IPS-18c (cell line): ENCODE data around the gene CDAN1.

Source experiments
- H3K4me3 ChIP-seq: 2 replicates; pipeline ENCODE4 v1.7.0; 2013; ENCODE audit warnings: low read depth, mild to moderate bottlenecking, low read length, moderate library complexity; ENCODE audit not compliant: insufficient read depth
- H3K9me3 ChIP-seq: one replicate; pipeline ENCODE4 v1.6.1; 2013; ENCODE audit warnings: mild to moderate bottlenecking, low read length, moderate library complexity; ENCODE audit not compliant: control insufficient read depth, insufficient read depth

The CDAN1 gene

GRCh38 chr15:42723068-42723467, 13.9 kb downstream of the CDAN1 start:
- Histone ChIP-seq H3K4me3 (no peak overlapping the region), H3K9me3 (no peaks in the 10 kb centered on the region)

DNA sequence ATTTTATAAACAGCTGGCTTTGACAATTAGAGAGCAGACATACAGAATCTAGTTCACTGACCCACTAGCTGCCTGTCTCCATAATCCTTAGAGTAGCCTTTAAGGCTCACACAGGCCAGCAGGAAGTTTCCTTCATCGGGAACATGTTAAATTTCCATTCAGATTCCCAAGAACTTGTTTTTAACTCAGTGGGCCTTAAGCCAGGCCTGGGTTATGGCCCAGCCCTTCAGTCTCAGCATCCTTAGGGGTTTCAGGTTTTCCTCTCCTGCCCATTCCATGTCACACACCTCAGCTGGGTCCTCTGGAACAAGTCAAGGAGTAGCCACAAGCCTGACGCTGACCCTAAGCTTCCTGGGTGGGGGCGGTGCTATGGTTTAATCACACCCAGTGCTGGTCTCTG, 15.0 kb downstream of the CDAN1 start:
- Histone ChIP-seq H3K4me3 (no peak overlapping the region), H3K9me3 (no peaks in the 10 kb centered on the region)

GRCh38 chr15:42721016-42721415, 15.9 kb downstream of the CDAN1 start:
- no peaks in the 10 kb centered on the region for H3K9me3 ChIP-seq
- no peak overlapping the region for H3K4me3 ChIP-seq

DNA sequence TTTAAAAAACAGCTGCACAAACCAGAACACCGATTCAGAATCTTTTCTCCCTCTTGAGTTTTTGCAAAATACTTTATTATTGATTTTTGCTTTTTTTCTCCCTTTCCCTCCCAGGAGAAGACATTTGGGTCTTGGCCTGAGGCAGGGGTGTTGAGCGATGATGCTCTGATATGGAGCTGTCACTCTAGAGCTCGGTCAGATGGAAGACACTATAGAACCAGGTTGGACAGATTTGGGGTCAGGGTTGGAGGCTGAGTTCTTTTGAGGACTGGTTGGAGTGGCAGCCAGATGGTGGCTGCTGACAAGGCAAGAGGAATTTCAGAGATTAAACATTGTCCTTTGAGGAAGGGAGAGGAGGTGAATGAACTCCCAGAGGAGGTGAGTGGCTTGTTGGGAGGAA, 16.9 kb downstream of the CDAN1 start:
- Histone ChIP-seq H3K9me3 (no peaks in the 10 kb centered on the region), H3K4me3 (no peak overlapping the region)

DNA sequence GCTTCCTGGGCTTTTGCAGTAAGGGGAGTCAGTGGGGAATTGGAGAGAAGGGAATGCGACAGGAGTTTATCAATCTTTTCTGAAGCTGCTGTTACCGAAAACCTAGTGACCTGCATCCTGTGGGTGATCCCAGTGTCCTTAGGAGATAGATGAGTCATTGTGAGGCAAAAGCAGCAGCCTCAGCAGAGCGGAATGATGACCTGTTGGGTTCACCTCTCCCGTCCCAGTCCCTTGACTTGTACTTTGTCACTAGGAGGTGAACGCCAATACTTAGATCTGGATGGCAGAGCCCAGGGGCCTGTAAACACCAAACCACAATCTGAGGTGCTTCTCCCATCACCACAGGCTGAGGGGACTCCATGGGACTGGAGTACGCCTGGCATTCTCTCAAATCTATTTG, 17.9 kb downstream of the CDAN1 start:
- Histone ChIP-seq H3K4me3 (no peak overlapping the region), H3K9me3 (no peaks in the 10 kb centered on the region)

GRCh38 chr15:42716626-42717025, 20.3 kb downstream of the CDAN1 start:
- H3K9me3 ChIP-seq, result no peaks in the 10 kb centered on the region
- no peak overlapping the region for H3K4me3 ChIP-seq

GRCh38 chr15:42716125-42716524, 20.8 kb downstream of the CDAN1 start:
- H3K4me3 ChIP-seq, result no peak overlapping the region
- no peaks in the 10 kb centered on the region for H3K9me3 ChIP-seq

DNA sequence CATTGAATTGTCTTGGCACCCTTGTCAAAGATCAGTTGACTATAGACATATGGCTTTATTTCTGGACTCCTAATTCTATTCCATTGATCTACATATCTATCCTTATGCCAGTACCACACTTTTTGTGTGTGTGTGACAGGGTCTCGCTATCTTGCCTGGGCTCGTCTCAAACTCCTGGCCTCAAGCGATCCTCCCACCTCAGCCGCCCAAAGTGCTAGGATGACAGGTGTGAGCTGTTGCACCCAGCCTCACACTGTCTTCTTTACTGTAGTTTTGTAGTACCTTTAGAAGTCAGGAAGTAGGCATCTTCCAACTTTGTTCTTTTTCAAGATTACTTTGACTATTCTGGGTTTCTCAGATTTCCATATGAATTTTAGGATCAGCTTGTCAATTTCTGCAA, 24.3 kb downstream of the CDAN1 start:
- no peaks in the 10 kb centered on the region for H3K9me3 ChIP-seq
- no peak overlapping the region for H3K4me3 ChIP-seq

- H3K9me3 ChIP-seq, result no peaks in the 10 kb centered on the region
- no peak overlapping the region for H3K4me3 ChIP-seq
Observed at GRCh38 chr15:42711746-42712145, 25.2 kb downstream of the CDAN1 start.

GRCh38 chr15:42710662-42711061, 26.3 kb downstream of the CDAN1 start:
- Histone ChIP-seq H3K4me3 (no peak overlapping the region), H3K9me3 (no peaks in the 10 kb centered on the region)

DNA sequence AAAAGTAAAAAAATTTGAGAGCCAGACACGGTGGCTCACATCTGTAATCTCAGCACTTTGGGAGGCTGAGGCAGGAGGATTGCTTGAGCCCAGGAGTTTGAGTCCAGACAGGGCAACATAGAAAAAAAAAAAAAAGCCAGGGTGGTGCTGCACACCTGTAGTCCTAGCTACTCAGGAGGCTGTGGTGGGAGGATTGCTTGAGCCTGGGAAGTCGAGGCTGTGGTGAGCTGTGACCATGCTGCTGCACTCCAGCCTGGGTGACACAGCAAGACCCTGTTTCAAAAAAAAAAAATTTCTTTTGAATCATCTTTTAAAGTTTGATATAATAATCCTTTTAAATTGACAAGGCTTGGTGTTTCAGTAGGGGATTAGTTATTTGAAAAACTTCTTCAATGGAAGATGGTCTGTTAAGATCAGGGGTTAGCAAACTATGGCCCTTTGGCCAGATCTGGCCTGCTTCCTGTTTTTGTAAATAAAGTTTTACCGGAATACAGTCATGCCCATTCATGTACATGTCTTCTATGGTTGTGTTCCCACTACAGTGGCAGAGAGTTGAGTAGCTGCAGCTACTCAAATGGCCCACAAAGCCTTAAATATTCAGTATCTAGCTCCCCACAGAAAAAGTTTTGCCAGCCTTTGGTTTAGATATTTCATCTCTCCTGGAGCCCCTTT, 28.9 kb downstream of the CDAN1 start:
- Histone ChIP-seq H3K9me3 (no peaks in the 10 kb centered on the region), H3K4me3 (no peak overlapping the region)

GRCh38 chr15:42707068-42707467, 29.9 kb downstream of the CDAN1 start:
- H3K9me3 ChIP-seq, result no peaks in the 10 kb centered on the region

DNA sequence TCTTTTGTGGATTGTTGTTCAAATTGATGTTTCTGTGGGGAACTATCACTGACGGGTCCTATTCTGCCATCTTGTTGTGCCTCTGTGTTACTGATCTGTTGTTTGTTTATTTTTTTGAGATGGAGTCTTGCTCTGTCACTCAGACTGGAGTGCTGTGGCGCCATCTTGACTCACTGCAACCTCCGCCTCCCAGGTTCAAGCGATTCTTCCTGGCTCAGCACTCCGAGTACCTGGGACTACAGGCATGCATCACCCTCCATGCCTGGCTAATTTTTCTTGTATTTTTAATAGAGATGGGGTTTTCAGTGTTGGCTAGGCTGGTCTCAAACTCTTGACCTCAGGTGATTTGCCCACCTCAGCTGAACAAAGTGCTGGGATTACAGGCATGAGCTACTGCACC, 31.6 kb downstream of the CDAN1 start:
- H3K9me3 ChIP-seq, result no peaks in the 10 kb centered on the region
- H3K4me3 ChIP-seq, result no peak overlapping the region

More at GRCh38 chr15:42707068-42707467, 29.9 kb downstream of the CDAN1 start:
- H3K4me3 ChIP-seq, result no peak overlapping the region

DNA sequence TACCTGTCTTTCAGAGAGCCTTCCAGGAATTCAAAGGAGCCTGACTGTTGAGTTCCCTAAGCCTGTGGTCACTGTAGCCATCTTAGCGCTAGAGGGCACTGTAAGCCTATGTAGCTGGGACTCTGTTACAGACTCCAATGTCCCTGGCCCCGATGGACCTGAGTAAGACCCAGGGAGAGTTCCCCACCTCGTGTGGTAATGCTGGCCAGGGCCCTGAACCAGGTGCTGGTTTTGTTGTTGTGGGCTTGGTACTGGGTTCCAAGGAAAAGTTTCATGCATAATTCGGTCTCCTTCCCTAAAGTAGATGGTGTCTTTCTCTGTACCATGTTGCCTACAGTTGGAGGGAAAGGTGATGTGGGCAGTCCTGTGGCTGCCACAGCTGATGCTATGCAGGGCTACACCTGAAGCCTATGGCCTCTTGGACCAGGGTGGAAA, 32.4 kb downstream of the CDAN1 start:
- Histone ChIP-seq H3K9me3 (no peaks in the 10 kb centered on the region), H3K4me3 (no peak overlapping the region)

DNA sequence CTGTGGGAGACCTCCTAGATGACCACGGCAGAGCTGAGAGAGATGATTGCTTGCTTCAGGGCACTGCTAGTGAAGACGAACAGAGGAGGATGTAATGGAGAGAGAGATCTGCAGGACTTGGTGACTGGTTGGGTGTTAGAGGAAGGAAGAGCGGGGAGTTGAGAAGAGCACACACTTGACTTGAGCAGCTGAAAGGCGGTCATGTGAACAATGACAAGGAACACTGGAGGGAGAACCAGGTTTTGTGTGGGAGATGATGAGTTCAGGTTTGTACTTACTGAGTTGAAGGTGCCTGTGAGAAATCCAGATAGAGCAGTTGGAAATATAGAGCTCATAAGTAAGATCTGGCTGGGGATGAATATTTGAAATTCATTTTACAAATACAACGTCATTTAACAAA, 40.3 kb downstream of the CDAN1 start:
- H3K4me3 ChIP-seq, result no peak overlapping the region
- no peaks in the 10 kb centered on the region for H3K9me3 ChIP-seq

DNA sequence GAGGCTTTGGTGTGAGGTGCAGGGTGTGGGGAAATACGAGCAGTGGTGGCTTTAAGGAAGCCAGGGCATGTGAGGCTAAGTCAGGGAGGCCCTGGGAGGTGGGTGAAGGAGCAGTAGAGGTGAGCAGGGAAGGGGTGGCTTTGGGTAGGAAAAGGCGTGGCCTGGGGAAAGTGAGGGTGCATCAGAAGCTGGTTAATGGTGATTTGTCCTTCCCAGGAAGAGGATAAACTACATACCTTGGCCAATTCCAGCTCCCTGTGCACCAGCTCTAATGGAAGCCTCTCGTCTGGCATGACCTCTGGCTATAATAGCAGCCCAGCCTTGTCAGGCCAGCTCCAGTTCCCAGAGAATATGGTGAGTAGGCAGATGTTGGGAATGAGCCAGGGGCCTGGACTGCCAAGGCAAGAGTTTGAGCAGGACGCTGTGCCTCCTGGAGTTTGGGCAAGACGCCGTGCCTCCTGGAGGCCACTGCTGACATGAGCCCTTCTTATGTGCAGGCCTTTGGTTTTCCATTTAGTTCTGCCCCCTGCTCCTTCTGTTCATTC, 41.3 kb downstream of the CDAN1 start:
- Histone ChIP-seq H3K4me3 (no peak overlapping the region), H3K9me3 (no peaks in the 10 kb centered on the region)

GRCh38 chr15:42694398-42694797, 42.5 kb downstream of the CDAN1 start:
- no peak overlapping the region for H3K4me3 ChIP-seq
- no peaks in the 10 kb centered on the region for H3K9me3 ChIP-seq

DNA sequence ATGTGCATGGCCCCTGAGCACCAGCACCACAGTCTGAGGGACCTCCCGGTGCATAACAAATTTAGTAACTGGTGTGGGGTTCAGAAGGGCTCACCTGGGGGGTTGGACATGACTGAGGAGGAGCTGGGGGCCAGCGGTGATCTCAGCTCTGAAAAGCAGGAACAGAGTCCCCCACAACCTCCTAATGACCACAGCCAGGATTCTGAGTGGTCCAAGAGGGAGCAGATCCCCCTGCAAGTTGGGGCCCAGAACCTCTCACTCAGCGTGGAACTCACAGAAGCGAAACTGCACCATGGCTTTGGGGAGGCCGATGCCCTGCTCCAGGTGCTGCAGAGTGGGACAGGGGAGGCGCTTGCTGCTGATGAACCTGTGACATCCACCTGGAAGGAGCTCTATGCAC, 43.0 kb downstream of the CDAN1 start:
- Histone ChIP-seq H3K9me3 (no peaks in the 10 kb centered on the region), H3K4me3 (no peak overlapping the region)

GRCh38 chr15:42693496-42693895, 43.4 kb downstream of the CDAN1 start:
- Histone ChIP-seq H3K4me3 (no peak overlapping the region), H3K9me3 (no peaks in the 10 kb centered on the region)
